Muscle of arm (tissue), 12 donors: ENCODE measurements around the gene SLC12A7. TPM values are rescaled to one million over a fixed set of nuclear protein-coding genes. Genes with fewer than 3 reads are reported as not detected.
A peak's percentile ranks its signal among the peaks of the same experiment; 100 is the strongest.

Source experiments
- DNase-seq: peaks from one replicate; pipeline ENCODE4 v3.0.0-alpha.2; 2013
- polyA plus RNA-seq, 12 donors: library from polyadenylated mRNA; unstranded; fragments of 120-200 nt; gene quantifications; one replicate each; pipeline ENCODE4 v1.2.1, GENCODE V29; 2013; ENCODE audit not compliant: insufficient read length in 12 of 12

The SLC12A7 gene
- polyA plus RNA-seq, 12 donors, result 6.5 to 19.8 (median 8.5) TPM; not detected in 1

GRCh38 chr5:1021136-1021968, 90.5 kb downstream of the SLC12A7 start:
- DNase-seq, result peak; percentile 75

- no peak for DNase-seq
Observed at GRCh38 chr5:1020452-1020961, 91.4 kb downstream of the SLC12A7 start.

GRCh38 chr5:1019001-1019905, 92.6 kb downstream of the SLC12A7 start:
- DNase-seq, result no peak

GRCh38 chr5:1018596-1018995, 93.3 kb downstream of the SLC12A7 start:
- DNase-seq, result no peak

- DNase-seq, result no peak
Observed at GRCh38 chr5:1017691-1018455, 94.0 kb downstream of the SLC12A7 start.

- no peak for DNase-seq
Observed at GRCh38 chr5:1017056-1017455, 94.8 kb downstream of the SLC12A7 start.

GRCh38 chr5:1016476-1016875, 95.4 kb downstream of the SLC12A7 start:
- no peak for DNase-seq

- DNase-seq, result no peak
Observed at GRCh38 chr5:1016036-1016435, 95.8 kb downstream of the SLC12A7 start.

GRCh38 chr5:1015507-1015906, 96.4 kb downstream of the SLC12A7 start:
- no peak for DNase-seq

- no peak for DNase-seq
Observed at GRCh38 chr5:1014781-1015221, 97.1 kb downstream of the SLC12A7 start.

- DNase-seq, result no peak
Observed at GRCh38 chr5:1014346-1014745, 97.5 kb downstream of the SLC12A7 start.

GRCh38 chr5:1013948-1014301, 97.9 kb downstream of the SLC12A7 start:
- DNase-seq, result no peak

GRCh38 chr5:1013238-1013947, 98.5 kb downstream of the SLC12A7 start:
- DNase-seq, result no peak

GRCh38 chr5:1012900-1013237, 99.0 kb downstream of the SLC12A7 start:
- no peak for DNase-seq

- no peak for DNase-seq
Observed at GRCh38 chr5:1012313-1012841, 99.5 kb downstream of the SLC12A7 start.

- no peak for DNase-seq
Observed at GRCh38 chr5:1011741-1012312, 100.0 kb downstream of the SLC12A7 start.

- DNase-seq, result no peak
Observed at GRCh38 chr5:1011226-1011631, 100.6 kb downstream of the SLC12A7 start.

- no peak for DNase-seq
Observed at GRCh38 chr5:1010641-1011046, 101.2 kb downstream of the SLC12A7 start.

GRCh38 chr5:1010181-1010510, 101.7 kb downstream of the SLC12A7 start:
- no peak for DNase-seq

- DNase-seq, result no peak
Observed at GRCh38 chr5:1009359-1010180, 102.3 kb downstream of the SLC12A7 start.
